Cardiac muscle cell (in vitro differentiated cells and primary cell): ENCODE data around the gene NRN1L. TPM values are rescaled to one million over a fixed set of nuclear protein-coding genes. Genes with fewer than 3 reads are reported as not detected.

Experiments used
- DNase-seq, 2 donors: peaks; one replicate each; pipeline versions ENCODE4 v3.0.0 to v3.0.0-alpha.2; 2010 to 2017; ENCODE audit warnings: low read depth in 1 of 2, low spot score in 1 of 2
- H3K27ac ChIP-seq: fragments of 200-600 bp; sonication (generic); 2 replicates; pipeline ENCODE4 v1.5.1; 2016
- H3K27me3 ChIP-seq: fragments of 200-600 bp; sonication (generic); 2 replicates; pipeline ENCODE4 v1.6.0; 2016; ENCODE audit warnings: control low read depth
- H3K36me3 ChIP-seq: fragments of 200-600 bp; sonication (generic); 2 replicates; pipeline ENCODE4 v1.5.1; 2016; ENCODE audit warnings: control low read depth
- H3K4me1 ChIP-seq: fragments of 200-600 bp; sonication (generic); 2 replicates; pipeline ENCODE4 v1.8.1; 2017; ENCODE audit warnings: low read depth, mild to moderate bottlenecking, mixed run types
- H3K4me3 ChIP-seq: fragments of 200-600 bp; sonication (generic); 2 replicates; pipeline ENCODE4 v1.5.1; 2016; ENCODE audit warnings: mild to moderate bottlenecking
- H3K9me3 ChIP-seq: fragments of 200-600 bp; sonication (generic); 2 replicates; pipeline ENCODE4 v1.5.1; 2017; ENCODE audit warnings: low read depth, mild to moderate bottlenecking, control low read depth
- CTCF ChIP-seq: IDR thresholded peaks from 2 replicates; pipeline ENCODE4 v1.5.1; 2012; ENCODE audit warnings: low read depth, mild to moderate bottlenecking, low read length
- polyA plus RNA-seq: library from polyadenylated mRNA; unstranded; fragments of >200 nt; fragmentation: Nextera tagmentation; extraction: Ambion mirVana; gene quantifications from 2 replicates; pipeline ENCODE4 v1.2.1, GENCODE V29; 2016
- total RNA-seq: library from RNA; depleted of rRNA; stranded (reverse); fragments of >200 nt; gene quantifications from 2 replicates; pipeline ENCODE4 v1.2.3, GENCODE V29; 2016

NRN1L gene
- total and polyA plus RNA-seq, 2 experiments from 2014 or later, result 0.73 to 4.8 TPM

- no peak for TF ChIP-seq CTCF
- DNase-seq, result no peak
- peak overlapping the region; percentile 32 for H3K27ac ChIP-seq
Observed at GRCh38 chr16:67917140-67917851, 32.6 kb downstream of the NRN1L start.

GRCh38 chr16:67917852-67918236 is 33.2 kb downstream of the NRN1L start:
- Histone ChIP-seq H3K9me3 (no peaks in the 10 kb centered on the region), H3K36me3 (no peaks in the 10 kb centered on the region), H3K27me3 (no peaks in the 10 kb centered on the region), H3K4me3 (no peak overlapping the region), H3K4me1 (peaks cover 29% of the 10 kb centered on the region), H3K27ac (peak overlapping the region; percentile 32)
- TF ChIP-seq CTCF, result no peak
- no peak for DNase-seq

More at GRCh38 chr16:67917140-67917851, 32.6 kb downstream of the NRN1L start:
- no peaks in the 10 kb centered on the region for H3K36me3 ChIP-seq
- no peak overlapping the region for H3K4me3 ChIP-seq
- H3K27me3 ChIP-seq, result no peaks in the 10 kb centered on the region
- H3K4me1 ChIP-seq, result peaks cover 23% of the 10 kb centered on the region
- H3K9me3 ChIP-seq, result no peaks in the 10 kb centered on the region

- H3K4me1 ChIP-seq, result peaks cover 45% of the 10 kb centered on the region
- no peak for DNase-seq
Observed at GRCh38 chr16:67919622-67920221, 35.0 kb downstream of the NRN1L start.

GRCh38 chr16:67922221-67922620 is 37.5 kb downstream of the NRN1L start:
- no peaks in the 10 kb centered on the region for H3K36me3 ChIP-seq
- no peak overlapping the region for H3K4me3 ChIP-seq
- TF ChIP-seq CTCF, result no peak
- H3K9me3 ChIP-seq, result no peaks in the 10 kb centered on the region
- H3K4me1 ChIP-seq, result peaks cover 43% of the 10 kb centered on the region
- H3K27ac ChIP-seq, result no peak overlapping the region
- DNase-seq, result no peak
- no peaks in the 10 kb centered on the region for H3K27me3 ChIP-seq

More at GRCh38 chr16:67919622-67920221, 35.0 kb downstream of the NRN1L start:
- no peaks in the 10 kb centered on the region for H3K9me3 ChIP-seq
- H3K27me3 ChIP-seq, result no peaks in the 10 kb centered on the region
- no peak overlapping the region for H3K4me3 ChIP-seq
- H3K27ac ChIP-seq, result no peak overlapping the region
- H3K36me3 ChIP-seq, result no peaks in the 10 kb centered on the region
- no peak for TF ChIP-seq CTCF

- no peak for TF ChIP-seq CTCF
Observed at GRCh38 chr16:67922740-67923139, 38.1 kb downstream of the NRN1L start.

More at GRCh38 chr16:67922740-67923139, 38.1 kb downstream of the NRN1L start:
- Histone ChIP-seq H3K36me3 (peaks cover 4% of the 10 kb centered on the region), H3K9me3 (no peaks in the 10 kb centered on the region), H3K4me3 (no peak overlapping the region), H3K27me3 (no peaks in the 10 kb centered on the region), H3K27ac (no peak overlapping the region), H3K4me1 (peaks cover 38% of the 10 kb centered on the region)
- no peak for DNase-seq
